ENCODE data around the gene AKAP9.

- TF ChIP-seq POLR2A (IDR thresholded peaks at IDR 0.05), result no peak
- TF ChIP-seq, protein P1, sequence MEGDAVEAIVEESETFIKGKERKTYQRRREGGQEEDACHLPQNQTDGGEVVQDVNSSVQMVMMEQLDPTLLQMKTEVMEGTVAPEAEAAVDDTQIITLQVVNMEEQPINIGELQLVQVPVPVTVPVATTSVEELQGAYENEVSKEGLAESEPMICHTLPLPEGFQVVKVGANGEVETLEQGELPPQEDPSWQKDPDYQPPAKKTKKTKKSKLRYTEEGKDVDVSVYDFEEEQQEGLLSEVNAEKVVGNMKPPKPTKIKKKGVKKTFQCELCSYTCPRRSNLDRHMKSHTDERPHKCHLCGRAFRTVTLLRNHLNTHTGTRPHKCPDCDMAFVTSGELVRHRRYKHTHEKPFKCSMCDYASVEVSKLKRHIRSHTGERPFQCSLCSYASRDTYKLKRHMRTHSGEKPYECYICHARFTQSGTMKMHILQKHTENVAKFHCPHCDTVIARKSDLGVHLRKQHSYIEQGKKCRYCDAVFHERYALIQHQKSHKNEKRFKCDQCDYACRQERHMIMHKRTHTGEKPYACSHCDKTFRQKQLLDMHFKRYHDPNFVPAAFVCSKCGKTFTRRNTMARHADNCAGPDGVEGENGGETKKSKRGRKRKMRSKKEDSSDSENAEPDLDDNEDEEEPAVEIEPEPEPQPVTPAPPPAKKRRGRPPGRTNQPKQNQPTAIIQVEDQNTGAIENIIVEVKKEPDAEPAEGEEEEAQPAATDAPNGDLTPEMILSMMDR (IDR thresholded peaks at IDR 0.05), result no peak
These were observed 135.8 kb downstream of the AKAP9 start for GRCh38 chr7:92076509-92076908.

Measured in uterus (tissue), 2 donors.